T47D (cell line): ENCODE results near the gene CPLX4.

Experiments used
- DNase-seq, 2 experiments: peaks; one replicate each; pipeline versions ENCODE4 v3.0.0 to v3.0.0-alpha.2; 2011 to 2012; ENCODE audit warnings: low read depth in 1 of 2, low spot score in 1 of 2
- JUND ChIP-seq: IDR thresholded peaks from 2 replicates; pipeline ENCODE4 v1.6.1; 2012; ENCODE audit warnings: low read depth
- in situ Hi-C: cut with HindIII; loops from 2 replicates; pipeline ENCODE4 v1.10.0; 2016; ENCODE audit warnings: low sequenced_read_pairs, low pct_unique_long_range_greater_than_20kb

The CPLX4 gene

DNA sequence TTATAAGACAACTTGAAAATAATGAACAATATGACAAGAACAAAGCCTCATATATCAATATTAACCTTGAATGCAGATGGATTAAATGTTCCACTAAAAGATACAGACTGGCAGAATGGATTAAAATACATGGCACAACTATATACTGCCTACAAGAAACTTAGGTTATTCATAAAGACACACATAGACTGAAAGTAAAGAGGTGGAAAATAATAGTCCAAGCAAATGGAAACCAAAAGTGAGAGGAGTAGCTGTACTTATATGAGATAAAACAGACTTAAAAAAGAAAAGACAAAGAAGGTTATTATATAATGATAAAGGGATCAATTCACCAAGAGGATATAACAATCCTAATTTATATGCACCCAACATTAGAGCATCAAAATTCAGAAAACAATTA lies 22.4 kb upstream of the CPLX4 start:
- TF ChIP-seq JUND, result no peak
- DNase-seq, result no peak
- in situ Hi-C loops, result no loop called here

DNA sequence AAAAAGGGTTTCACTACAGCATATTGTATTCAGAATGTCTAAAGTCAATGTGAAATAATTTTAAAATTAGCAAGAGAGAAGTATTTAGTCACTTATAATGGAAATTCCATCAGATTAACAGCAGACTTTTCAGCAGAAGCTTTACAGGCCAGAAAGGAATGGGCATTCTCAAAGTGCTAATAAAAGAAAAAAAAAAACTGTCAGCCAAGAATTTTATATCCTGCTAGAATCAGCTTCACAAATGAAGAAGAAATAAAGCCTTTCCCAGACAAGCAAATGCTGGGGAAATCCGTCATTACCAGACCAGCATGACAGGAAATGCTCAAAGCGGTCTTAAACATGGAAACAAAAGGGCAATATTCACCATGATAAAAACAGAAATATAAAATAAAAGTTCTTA lies 21.9 kb upstream of the CPLX4 start:
- no peak for DNase-seq
- in situ Hi-C loops, result no loop called here
- no peak for TF ChIP-seq JUND

DNA sequence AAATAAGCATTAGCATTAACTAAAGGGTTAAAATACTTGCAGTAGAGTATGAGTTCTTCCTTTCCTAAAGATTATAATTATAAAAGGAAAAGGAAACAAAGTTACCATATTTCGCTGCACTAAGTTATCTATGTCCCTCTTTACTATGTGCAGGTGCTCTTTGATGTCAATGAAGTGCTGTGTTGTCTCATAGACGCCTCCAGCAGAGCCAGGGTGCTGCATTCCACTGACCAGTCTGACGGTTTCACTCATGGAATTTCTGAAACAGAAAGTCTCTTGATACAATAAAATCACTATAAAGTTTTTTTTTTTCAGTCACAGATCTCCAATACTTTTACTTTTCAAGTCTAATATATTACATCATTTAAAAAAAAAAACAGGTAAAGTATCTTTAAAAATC lies 14.5 kb upstream of the CPLX4 start:
- TF ChIP-seq JUND, result no peak
- DNase-seq, result no peak
- in situ Hi-C loops, result no loop called here

DNA sequence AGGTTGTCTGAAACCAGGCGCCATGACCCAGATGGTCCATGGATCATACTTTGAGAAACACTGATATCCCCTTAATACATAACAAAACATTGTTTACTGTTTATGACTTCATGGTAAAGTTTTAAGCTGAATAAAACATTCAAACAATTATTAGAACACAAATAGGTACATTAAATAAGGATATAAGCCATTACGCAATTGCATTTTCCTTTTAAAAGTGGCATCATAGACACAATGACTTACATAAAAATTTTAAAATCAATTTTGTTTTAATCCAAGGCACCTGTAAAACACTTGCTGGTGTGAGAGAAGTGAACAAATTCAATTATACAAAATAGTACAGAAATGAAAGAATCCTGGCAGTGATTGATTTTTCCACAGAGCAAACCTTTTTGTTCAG lies 10.2 kb upstream of the CPLX4 start:
- no peak for DNase-seq
- TF ChIP-seq JUND, result no peak
- in situ Hi-C loops, result no loop called here

DNA sequence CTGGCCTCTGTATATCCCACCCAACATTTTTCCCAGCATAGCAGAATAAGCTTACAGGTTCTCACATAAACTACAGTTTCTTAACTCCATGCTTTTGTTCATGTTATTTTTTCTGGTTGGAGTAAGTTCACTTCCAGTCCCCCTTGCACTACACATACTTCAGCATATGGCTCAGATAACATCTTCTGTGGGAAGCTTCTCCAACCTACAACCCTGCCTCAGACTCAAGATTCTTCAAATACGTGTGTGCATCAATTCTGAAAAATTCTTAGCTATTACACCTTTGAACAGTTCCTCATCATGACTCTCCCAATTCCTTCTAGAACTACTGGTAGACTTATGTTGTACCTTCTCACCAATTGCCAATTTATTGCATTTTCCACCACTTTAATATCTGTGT lies 7.5 kb upstream of the CPLX4 start:
- in situ Hi-C loops, result no loop called here
- TF ChIP-seq JUND, result no peak
- no peak for DNase-seq

DNA sequence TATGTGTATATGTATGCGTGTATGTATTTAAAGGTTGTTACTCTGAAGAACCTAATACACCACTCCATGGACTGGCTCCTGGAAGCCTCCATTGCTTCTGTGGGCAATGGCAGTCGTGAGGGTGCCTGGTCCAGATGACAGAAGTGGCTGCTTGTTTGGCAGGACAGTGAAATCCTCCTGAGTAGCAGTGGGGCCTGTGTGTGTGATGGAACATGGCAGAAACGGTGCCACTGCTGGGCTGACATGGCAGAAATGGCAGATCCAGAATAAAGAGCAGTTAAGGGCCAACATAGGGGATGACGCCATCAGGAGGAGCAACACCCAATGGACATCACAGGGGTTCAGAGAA lies 6.1 kb upstream of the CPLX4 start:
- TF ChIP-seq JUND, result no peak
- in situ Hi-C loops, result no loop called here
- no peak for DNase-seq

DNA sequence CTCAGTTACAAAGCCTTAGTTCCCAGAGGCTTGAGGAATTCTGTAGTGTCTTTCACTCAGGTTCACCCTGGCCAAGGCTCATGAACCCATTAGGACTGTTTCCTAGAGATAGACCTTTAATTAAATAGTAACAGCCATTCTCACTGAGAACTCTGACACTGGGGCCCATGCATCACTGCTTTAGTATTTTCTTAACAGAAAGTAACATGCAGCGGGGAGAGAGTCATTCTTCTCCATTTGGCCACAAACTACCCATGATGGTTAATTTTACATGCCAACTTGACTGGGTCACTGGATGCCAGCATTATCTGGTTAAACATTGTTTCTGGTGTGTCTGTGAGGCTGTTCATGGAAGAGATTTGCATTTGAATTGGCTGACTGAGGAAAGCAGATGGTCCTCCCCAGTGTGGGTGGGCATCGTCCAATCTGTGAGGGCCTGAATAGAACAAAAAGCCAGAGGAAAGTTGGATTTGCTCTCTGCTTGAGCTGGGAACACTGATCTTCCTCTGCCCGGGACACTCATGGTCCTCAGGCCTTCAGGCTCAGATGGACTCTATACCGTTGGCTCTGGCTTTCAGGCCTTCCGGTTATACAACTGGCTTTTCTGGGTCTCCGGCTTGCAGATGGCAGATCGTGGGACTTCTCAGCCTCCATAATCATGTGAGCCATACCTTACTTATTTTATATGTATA lies 5.6 kb upstream of the CPLX4 start:
- TF ChIP-seq JUND, result no peak
- DNase-seq, result no peak
- in situ Hi-C loops, result no loop called here

DNA sequence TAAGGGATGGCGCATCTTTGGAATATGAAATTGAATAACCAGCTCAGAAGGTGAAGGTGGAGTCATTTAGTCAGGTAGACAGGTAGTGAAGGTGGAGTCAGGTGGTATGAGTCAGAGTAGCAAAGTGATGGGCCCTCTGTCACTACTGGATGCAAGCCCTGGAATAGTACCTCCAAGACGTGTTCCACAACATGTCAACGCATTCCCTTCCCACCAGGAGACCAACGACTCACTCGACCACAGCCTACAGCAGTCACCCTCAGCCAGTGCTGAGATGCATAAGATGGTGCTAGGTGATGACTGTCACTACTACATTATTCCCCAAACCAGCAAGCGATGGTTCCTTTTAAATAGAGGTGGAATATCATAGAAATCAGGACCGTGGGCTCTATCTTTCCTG lies 6.8 kb downstream of the CPLX4 start:
- no peak for DNase-seq
- in situ Hi-C loops, result no loop called here
- TF ChIP-seq JUND, result no peak

DNA sequence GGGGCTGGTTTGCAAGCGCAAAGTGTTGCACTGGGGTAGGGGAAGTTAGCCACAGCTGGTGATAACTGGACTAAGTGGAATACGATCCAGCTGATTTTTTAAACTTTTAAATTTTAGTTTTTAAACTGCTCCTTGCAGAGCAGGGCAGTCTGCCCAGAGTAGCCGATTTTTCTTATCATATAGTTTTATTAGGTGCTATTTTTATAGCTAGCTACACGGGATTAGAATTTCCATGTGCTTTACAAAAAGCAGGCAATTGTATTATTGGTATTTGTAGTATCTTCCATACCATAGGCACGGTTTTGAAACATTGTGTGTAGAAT lies 9.6 kb downstream of the CPLX4 start:
- in situ Hi-C loops, result no loop called here
- no peak for TF ChIP-seq JUND
- no peak for DNase-seq

DNA sequence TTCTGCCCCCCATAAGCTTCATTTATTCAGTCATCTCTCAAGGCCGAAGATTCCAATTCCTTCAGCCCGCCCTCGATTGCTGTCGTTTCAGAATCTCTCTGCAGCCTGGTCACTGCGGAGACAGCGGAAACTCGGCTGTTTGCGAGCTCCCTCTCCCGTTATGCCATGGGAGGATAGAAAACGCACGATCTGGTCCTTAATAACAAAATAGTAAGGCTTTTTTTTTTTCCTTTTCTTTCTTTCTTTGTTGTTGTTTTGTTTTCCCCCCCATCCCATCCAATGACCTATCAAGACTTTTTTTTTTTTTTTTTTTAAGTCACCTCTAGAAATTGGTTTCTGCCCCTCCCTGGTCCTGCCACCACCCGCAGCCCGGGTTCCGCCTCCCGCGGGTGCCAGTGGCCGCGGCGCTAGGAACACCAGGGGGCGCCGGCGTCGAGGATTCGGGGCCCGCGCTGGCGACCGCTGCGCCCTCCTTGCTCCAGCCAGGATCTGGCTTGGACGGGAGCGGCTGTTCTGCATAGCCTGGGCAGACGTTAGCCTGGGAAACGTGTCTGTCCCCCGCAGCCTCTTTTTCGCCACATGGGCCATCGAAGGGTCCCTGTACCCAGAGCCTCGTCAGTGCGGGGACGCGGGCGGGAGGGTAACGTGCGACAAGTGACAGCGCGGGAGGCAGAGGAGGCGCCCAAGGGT lies 10.1 kb downstream of the CPLX4 start:
- no peak for TF ChIP-seq JUND
- peak; percentile 58 to 65 for DNase-seq
- in situ Hi-C loops, result no loop called here

DNA sequence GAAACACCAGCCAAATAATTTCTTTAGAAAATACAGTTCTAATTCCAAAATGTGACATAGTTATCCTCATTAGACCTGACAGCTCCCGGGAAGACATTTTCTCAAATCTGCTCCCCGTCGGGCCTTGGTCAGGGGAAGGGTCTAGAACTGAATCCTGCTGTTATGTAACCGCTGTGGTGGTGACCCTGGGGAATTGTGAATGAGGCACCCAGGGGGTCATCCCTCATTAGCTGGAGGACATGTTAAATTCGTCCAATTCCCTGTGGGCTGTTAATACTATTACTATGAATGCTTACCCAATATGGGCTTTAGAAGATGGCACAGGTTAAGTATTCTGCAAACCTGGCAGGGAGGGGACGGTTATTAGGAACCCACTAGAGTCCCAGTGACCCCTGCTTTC lies 11.8 kb downstream of the CPLX4 start:
- in situ Hi-C loops, result no loop called here

DNA sequence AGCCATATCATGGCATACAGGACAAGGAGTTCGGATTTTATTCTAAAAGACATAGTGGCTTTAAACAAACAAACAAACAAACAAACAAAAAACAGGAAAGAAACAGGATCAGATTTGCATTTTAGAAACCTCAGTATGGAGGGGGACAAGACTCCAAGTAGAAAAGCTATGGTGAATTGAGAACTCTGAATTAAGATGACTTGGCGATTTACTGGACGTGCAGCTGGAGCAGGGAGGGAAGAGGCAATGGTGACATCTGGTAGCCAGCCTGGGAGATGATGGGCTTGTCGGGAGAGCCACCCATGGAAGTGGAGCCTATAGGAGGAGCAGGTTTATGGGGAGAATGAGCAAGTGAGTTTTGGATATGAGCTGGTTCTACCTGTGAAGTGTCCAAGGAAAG lies 13.2 kb downstream of the CPLX4 start:
- TF ChIP-seq JUND, result no peak
- in situ Hi-C loops, result no loop called here
- no peak for DNase-seq

More for the DNA sequence above, 11.8 kb downstream of the CPLX4 start:
- DNase-seq, result no peak
- no peak for TF ChIP-seq JUND

DNA sequence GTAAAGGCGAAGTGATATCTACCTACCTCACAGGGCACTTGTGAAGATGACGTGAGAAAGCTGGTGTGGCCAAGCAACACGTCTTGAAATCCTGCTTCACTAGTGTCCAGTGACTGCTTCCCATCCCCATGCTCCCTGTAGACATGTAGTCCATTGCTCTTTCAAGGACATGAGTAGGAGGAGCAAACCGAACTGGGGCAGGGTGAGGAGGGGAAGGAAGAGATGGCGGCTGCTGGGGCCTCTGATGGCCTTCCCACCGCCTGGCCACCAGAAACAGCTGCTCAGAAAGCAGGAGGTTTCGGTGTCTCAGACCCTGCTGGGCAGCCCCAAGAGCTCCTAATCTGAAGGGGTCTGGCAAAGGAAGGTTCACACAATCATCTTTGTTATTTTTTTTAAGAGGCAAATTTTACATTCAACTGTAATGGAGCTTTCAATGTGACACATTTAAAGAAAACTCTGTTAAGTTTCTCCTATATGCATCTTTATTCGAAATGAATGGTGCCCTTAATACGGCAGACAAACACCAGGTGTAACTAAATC lies 14.7 kb downstream of the CPLX4 start:
- no peak for TF ChIP-seq JUND
- DNase-seq, result no peak
- in situ Hi-C loops, result no loop called here

DNA sequence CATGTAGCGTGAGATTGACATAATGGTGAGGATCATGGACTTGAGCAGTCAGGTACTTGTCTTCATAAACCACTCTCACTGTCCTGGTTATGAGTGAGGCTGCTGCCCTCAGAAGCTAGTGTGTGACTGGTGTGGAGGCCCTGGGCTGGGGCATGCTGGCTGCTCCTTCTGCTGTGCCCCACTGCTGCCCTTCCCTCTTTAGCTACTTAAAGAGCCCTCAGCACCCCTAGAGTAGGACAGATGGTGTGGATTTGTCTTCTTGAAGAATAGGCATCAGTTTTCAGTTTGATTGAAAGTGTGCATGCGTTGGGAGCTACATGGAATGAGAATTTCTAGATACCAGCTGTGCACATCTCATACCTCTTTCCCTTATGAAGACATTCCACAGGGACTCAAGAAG lies 15.4 kb downstream of the CPLX4 start:
- in situ Hi-C loops, result no loop called here
- no peak for TF ChIP-seq JUND
- DNase-seq, result no peak
